HEK293T (cell line): ENCODE measurements around the gene PDIA6.
"Not testable (repeated sequence)": the region's sequence is repeated elsewhere in the genome, so short reads cannot be mapped to it uniquely, and the experiment has no call there.

Source experiments
- CTCF ChIA-PET: fragments of 350-600 bp; formaldehyde crosslinking; extraction: SDS; loops from one replicate; lab custom pipeline; 2021; ENCODE audit warnings: antibody characterized with exemption, inconsistent platforms; lab: Yijun Ruan, JAX
- POLR2A ChIA-PET: fragments of 350-600 bp; formaldehyde crosslinking; extraction: SDS; loops from one replicate; lab custom pipeline; 2020; ENCODE audit warnings: antibody characterized with exemption, inconsistent platforms; lab: Yijun Ruan, JAX
- DNase-seq: peaks from one replicate; pipeline ENCODE4 v3.0.0; 2012; ENCODE audit warnings: mixed read lengths; ENCODE audit errors: extremely low spot score
- ARNT ChIP-seq: fragments of 450-650 bp; IDR thresholded peaks from 2 replicates; pipeline ENCODE4 v1.6.1; 2017; ENCODE audit warnings: mild to moderate bottlenecking
- BHLHE40 ChIP-seq: fragments of 450-650 bp; IDR thresholded peaks from 2 replicates; pipeline ENCODE4 v1.6.1; 2016; ENCODE audit warnings: mild to moderate bottlenecking, moderate library complexity, borderline replicate concordance
- CTBP1 ChIP-seq: fragments of 450-650 bp; IDR thresholded peaks from 2 replicates; pipeline ENCODE4 v1.6.1; 2016; ENCODE audit warnings: borderline replicate concordance
- ELF4 ChIP-seq: fragments of 450-650 bp; IDR thresholded peaks from 2 replicates; pipeline ENCODE4 v1.6.1; 2017; ENCODE audit warnings: antibody characterized with exemption
- FOXA1 ChIP-seq: fragments of 450-650 bp; IDR thresholded peaks from 2 replicates; pipeline ENCODE4 v1.6.1; 2016; ENCODE audit warnings: mild to moderate bottlenecking
- FOXK2 ChIP-seq: fragments of 450-650 bp; IDR thresholded peaks from 2 replicates; pipeline ENCODE4 v1.6.1; 2016; ENCODE audit warnings: mild to moderate bottlenecking
- FOXM1 ChIP-seq: fragments of 450-650 bp; IDR thresholded peaks from 2 replicates; pipeline ENCODE4 v1.6.1; 2017; ENCODE audit warnings: mild to moderate bottlenecking, borderline replicate concordance
- HDGF ChIP-seq: fragments of 450-650 bp; IDR thresholded peaks from 2 replicates; pipeline ENCODE4 v1.6.1; 2017; ENCODE audit warnings: antibody characterized with exemption, borderline replicate concordance
- L3MBTL2 ChIP-seq: fragments of 450-650 bp; conservative IDR thresholded peaks from 2 replicates; pipeline ENCODE4 v1.6.1; 2016; ENCODE audit warnings: mild to moderate bottlenecking
- LEF1 ChIP-seq: fragments of 450-650 bp; IDR thresholded peaks from 2 replicates; pipeline ENCODE4 v1.6.1; 2017; ENCODE audit warnings: mild to moderate bottlenecking, borderline replicate concordance
- NFRKB ChIP-seq: fragments of 450-650 bp; IDR thresholded peaks from 2 replicates; pipeline ENCODE4 v1.6.1; 2016; ENCODE audit warnings: mild to moderate bottlenecking, moderate library complexity
- SP1 ChIP-seq: fragments of 450-650 bp; IDR thresholded peaks from 2 replicates; pipeline ENCODE4 v1.6.1; 2017
- SUZ12 ChIP-seq: fragments of 450-650 bp; IDR thresholded peaks from 2 replicates; pipeline ENCODE4 v1.6.1; 2016; ENCODE audit warnings: mild to moderate bottlenecking
- TARDBP ChIP-seq: fragments of 450-650 bp; IDR thresholded peaks from 2 replicates; pipeline ENCODE4 v1.6.1; 2016
- ZNF384 ChIP-seq: fragments of 450-650 bp; IDR thresholded peaks from 2 replicates; pipeline ENCODE4 v1.6.1; 2016
- TF ChIP-seq, protein P1 (sequence below): fragments of 450-650 bp; IDR thresholded peaks from 2 replicates; pipeline ENCODE4 v1.6.1; 2016

PDIA6 gene

GRCh38 chr2:10814142-10814541 is 1.6 kb upstream of the PDIA6 start:
- POLR2A ChIA-PET: no interaction called here
- no peak for DNase-seq
- TF ChIP-seq LEF1 (no peak), ARNT (no peak), L3MBTL2 (no peak), FOXM1 (no peak), CTBP1 (no peak), FOXA1 (no peak), SP1 (no peak), SUZ12 (no peak), BHLHE40 (no peak), FOXK2 (no peak), NFRKB (no peak), ELF4 (no peak), TARDBP (no peak), ZNF384 (no peak), HDGF (no peak)
- TF ChIP-seq, protein P1, sequence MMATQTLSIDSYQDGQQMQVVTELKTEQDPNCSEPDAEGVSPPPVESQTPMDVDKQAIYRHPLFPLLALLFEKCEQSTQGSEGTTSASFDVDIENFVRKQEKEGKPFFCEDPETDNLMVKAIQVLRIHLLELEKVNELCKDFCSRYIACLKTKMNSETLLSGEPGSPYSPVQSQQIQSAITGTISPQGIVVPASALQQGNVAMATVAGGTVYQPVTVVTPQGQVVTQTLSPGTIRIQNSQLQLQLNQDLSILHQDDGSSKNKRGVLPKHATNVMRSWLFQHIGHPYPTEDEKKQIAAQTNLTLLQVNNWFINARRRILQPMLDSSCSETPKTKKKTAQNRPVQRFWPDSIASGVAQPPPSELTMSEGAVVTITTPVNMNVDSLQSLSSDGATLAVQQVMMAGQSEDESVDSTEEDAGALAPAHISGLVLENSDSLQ: no peak
- CTCF ChIA-PET: no interaction called here

DNA sequence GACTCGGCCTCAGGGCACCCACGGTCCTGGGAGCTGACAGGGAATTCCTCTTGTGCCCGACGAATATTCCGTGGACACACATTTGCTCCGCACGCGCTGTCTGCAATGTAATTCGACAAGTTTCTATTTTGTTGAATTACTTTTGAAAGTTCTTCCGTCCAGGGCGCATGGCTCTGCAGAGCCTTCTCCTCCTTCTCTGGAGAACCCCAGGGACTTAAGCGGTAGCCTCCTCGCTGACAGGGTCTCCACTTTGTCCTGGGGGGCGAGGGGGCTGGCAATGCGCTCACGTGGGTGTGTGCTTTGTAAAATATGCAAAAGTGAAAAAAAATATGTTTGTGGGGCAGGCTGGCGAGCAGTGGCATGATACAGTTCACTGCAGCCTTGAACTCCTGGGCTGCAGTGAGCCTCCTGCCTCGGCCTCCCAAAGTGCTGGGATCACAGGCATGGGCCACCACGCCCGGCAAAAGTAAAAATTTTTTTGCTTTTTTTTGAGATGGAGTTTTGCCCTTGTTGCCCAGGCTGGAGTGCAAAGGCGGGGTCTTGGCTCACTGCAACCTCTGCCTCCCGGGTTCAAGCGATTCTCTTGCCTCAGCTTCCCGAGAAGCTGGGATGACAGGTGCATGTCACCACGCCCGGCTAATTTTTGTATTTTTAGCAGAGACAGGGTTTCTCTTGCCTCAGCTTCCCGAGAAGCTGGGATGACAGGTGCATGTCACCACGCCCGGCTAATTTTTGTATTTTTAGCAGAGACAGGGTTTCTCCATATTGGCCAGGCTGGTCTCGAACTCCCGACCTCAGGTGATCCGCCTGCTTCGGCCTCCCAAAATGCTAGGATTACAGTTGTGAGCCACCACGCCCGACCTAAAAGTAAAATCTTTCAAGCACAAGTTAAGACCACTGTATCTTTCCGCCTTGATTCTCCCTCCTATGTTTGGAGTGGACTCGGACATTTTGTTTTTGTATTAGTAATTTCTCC is 866 bp upstream of the PDIA6 start:
- POLR2A ChIA-PET: interaction anchor here (1.4 to 1.7 kb wide), 2 partner anchors 10 to 12 kb away, joined by 4 to 8 read pairs; no protein-coding TSS in a partner anchor
- CTCF ChIA-PET: interaction anchor here (1.3 kb wide), 1 partner anchor 17 kb away, joined by 5 read pairs; no protein-coding TSS in a partner anchor

DNA sequence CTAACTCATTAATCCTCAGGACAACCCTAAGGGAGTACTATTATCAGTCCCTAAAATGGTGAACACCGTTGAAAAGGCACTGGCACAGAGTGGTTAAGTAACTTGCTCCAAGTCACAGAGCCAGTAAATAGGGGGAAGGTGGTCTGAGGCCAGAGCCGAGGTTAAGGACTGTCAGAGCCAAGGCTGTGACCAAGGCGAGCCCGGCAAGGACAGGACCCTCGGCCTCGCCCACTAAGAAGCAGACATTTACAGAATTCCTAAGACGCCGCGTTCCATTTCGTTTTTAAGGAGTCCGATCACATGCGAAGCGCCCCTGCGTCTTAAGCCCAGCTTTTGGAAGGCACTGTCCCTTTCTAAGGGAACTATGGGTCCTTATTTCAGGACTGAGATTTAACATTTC is 1.1 kb downstream of the PDIA6 start:
- CTCF ChIA-PET: no interaction called here

More for the DNA sequence above, 866 bp upstream of the PDIA6 start:
- DNase-seq: not testable (repeated sequence)

DNA sequence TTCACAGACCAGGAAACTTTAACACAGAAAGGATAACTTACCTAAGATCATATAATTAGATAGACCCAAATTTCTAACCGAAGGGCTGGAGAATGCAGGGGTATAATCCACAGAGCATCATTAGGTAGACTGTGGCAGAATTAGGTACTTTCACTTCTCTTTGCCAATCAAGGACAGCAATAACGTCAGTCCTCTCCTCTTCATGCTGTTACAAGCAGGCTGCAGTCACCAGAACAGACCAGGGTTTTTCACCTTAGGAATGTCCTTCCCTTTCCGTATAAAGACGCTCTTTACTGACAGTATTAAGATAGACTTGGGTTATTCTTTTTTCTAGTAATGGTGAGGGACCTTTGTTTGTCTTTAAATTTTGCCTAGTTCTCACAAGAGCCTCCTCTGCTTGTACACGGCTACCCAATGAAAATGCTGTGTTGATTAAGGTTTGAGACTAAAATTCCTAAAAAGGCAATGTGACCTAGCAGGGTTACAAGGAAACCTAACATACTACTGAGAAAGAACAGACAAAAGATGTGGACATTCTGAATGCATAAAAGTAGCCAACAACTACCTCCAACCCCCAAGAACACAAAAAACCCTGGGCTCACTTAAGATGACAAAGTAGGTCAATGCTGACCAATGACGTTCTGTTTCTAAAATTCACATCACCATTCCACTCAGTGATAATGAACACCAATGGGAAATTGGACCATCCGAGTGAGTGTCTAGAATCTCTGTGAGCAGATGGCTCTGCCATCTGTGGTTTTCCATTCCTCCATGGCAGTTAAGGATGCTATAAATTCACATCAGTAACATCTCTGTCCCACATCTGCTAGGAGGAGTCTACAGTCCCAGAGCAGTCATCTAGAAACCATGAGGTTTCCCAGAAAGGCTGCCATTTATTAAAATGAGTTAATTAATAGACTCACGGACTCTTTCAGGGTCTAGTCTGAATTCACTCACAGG is 2.1 kb downstream of the PDIA6 start:
- ChIA-PET POLR2A (no interaction called here), CTCF (no interaction called here)
- DNase-seq: no peak
- TF ChIP-seq FOXA1 (no peak), CTBP1 (no peak), L3MBTL2 (no peak), ARNT (no peak), ZNF384 (no peak), TARDBP (no peak), HDGF (no peak), FOXK2 (no peak), FOXM1 (no peak), SP1 (no peak), SUZ12 (no peak)
- TF ChIP-seq, protein P1: no peak

More for the DNA sequence above, 1.1 kb downstream of the PDIA6 start:
- TF ChIP-seq HDGF (no peak), L3MBTL2 (no peak), BHLHE40 (no peak), SUZ12 (no peak), SP1 (no peak), FOXM1 (no peak), NFRKB (no peak), ARNT (no peak), ZNF384 (no peak), ELF4 (no peak), TARDBP (no peak), FOXA1 (no peak), CTBP1 (no peak), LEF1 (no peak), FOXK2 (no peak)
- TF ChIP-seq, protein P1: no peak
- no peak for DNase-seq
- POLR2A ChIA-PET: interaction anchor here (0.6 to 1.7 kb wide), 8 partner anchors 9 to 318 kb away, joined by 3 to 8 read pairs (median 4); partner anchors contain the start of gene NOL10

GRCh38 chr2:10806543-10806942 is 6.0 kb downstream of the PDIA6 start:
- TF ChIP-seq SP1 (no peak), FOXA1 (no peak), ZNF384 (no peak), L3MBTL2 (no peak), ARNT (no peak), SUZ12 (no peak), NFRKB (no peak), FOXM1 (no peak), FOXK2 (no peak), BHLHE40 (no peak), TARDBP (no peak), CTBP1 (no peak), LEF1 (no peak), HDGF (no peak), ELF4 (no peak)
- TF ChIP-seq, protein P1: no peak
- ChIA-PET POLR2A (no interaction called here), CTCF (no interaction called here)
- DNase-seq: no peak

GRCh38 chr2:10805990-10806389 is 6.6 kb downstream of the PDIA6 start:
- POLR2A ChIA-PET, DNase-seq, CTCF ChIA-PET: not testable (repeated sequence)
